Endometrial microvascular endothelial cells (primary cell): Measurements from ENCODE around the gene GRB10. TPM values are rescaled to one million over a fixed set of nuclear protein-coding genes. Genes with fewer than 3 reads are reported as not detected.

Experiments used
- in situ Hi-C: cut with HindIII; loops from 2 replicates; pipeline ENCODE4 v1.10.0; 2017; ENCODE audit warnings: low sequenced_read_pairs, low pct_unique_long_range_greater_than_20kb; ENCODE audit errors: inconsistent ontology term
- total RNA-seq: library from RNA; depleted of rRNA; stranded (reverse); fragments of >200 nt; gene quantifications from one replicate; pipeline ENCODE4 v1.2.3, GENCODE V29; 2015; ENCODE audit errors: inconsistent ontology term

GRB10 gene
- total RNA-seq, 1 donor from 2014 or later, result 73.5 TPM

DNA sequence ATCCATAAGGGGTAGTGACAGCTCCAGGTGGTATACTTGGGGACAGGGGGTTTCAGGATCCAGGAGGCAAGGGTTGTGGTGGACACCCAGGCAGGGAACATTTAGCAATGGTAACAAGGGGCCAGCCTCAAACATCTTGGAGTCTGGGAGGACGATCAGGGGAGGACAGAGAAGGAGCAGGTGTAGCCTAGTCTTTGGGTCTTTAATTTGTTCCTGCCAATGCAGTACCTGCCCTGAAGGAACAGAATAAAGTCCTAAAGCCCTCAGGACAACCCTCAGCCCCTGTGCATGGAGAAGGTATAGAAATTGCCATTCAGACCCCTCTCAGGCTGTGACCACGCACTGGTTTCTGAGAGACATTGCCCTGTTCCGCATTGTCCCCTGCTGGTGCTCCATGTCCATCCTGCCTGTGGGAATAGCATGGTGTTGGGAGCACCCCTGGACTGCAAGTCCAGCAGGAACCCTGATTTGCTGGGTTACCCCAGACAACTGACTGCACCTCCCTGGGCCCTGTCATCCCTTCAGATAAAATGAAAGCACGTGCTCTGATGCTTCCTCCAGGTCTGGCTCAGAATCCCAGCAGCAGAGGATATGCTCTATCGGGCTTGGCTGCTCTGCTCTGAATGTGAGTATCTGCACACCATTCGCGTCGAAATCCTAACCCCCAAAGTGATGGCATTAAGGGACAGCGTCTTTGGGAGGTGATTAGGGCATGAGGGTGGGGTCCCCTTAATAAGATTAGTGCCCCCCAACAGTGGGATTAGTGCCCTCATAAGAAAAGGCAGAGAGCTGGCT is 241.7 kb downstream of the GRB10 start:
- in situ Hi-C loops, result no loop called here

Other genes starting within 250 kb of the GRB10 start
- gene DDC, start 217.5 kb downstream of the GRB10 start, total RNA-seq, result not detected